GM12891 (cell line): ENCODE measurements around the gene CD200.

Source experiments
- POLR2A ChIP-seq: IDR thresholded peaks from 2 replicates; pipeline ENCODE4 v1.6.1; 2011; ENCODE audit warnings: low read depth, low read length, control low read depth
- POLR2AphosphoS5 ChIP-seq: IDR thresholded peaks from 2 replicates; pipeline ENCODE4 v1.6.1; 2011; ENCODE audit warnings: low read depth, low read length, control low read depth
- TAF1 ChIP-seq: IDR thresholded peaks from 2 replicates; pipeline ENCODE4 v1.6.1; 2011; ENCODE audit warnings: low read depth, low read length, control low read depth

- no peak for TF ChIP-seq POLR2A
- no peak for TF ChIP-seq TAF1
- no peak for TF ChIP-seq POLR2AphosphoS5
These were observed 29.1 kb upstream of the CD200 start for GRCh38 chr3:112303764-112304325.
